PFSK-1 (cell line): Measurements from ENCODE around the gene STX2.

Experiments
- FOXP2 ChIP-seq: optimal IDR thresholded peaks from 2 replicates; pipeline ENCODE3; 2011; ENCODE audit warnings: borderline replicate concordance, control low read depth, inconsistent platforms; ENCODE audit not compliant: insufficient read depth; ENCODE audit errors: extremely low read length, extremely low read depth
- POLR2AphosphoS5 ChIP-seq: IDR thresholded peaks from 2 replicates; pipeline ENCODE4 v1.6.1; 2012; ENCODE audit warnings: low read depth, mild to moderate bottlenecking, control low read depth, low read length, moderate library complexity
- SIN3A ChIP-seq: IDR thresholded peaks from 2 replicates; pipeline ENCODE4 v1.6.1; 2012; ENCODE audit warnings: mild to moderate bottlenecking, low read length, moderate library complexity, borderline replicate concordance; ENCODE audit not compliant: insufficient read depth
- TAF1 ChIP-seq: IDR thresholded peaks from 2 replicates; pipeline ENCODE4 v1.6.1; 2012; ENCODE audit warnings: low read length, control low read depth, borderline replicate concordance; ENCODE audit not compliant: insufficient read depth
- TF ChIP-seq, protein P1 (sequence below), 2 experiments: IDR thresholded peaks; 2 replicates each; pipeline versions ENCODE4 v1.6.1 to v1.8.0; 2011 to 2012; ENCODE audit warnings: low read depth in 2 of 2, low read length in 2 of 2, control low read depth in 1 of 2, inconsistent platforms in 1 of 2, mild to moderate bottlenecking in 1 of 2, moderate library complexity in 1 of 2; ENCODE audit not compliant: insufficient read depth in 1 of 2

The STX2 gene

DNA sequence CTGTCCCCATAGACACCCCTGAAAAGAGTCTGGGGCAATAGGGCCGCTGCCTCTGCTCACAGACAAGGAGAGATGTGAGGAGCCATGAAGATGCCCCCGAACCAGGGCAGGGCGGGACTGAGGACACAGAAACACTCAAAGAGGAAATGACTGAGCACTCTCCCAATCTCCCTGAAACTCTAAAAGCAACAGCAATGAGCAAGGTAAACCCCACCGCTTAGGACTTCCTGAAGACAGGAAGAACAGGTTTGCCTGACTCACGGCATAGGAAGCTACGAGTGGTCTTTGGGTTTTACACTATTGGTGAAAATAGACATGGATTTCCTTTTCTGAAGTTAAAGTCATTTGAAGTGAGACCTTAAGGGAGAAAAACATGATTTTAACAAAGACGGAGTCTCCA lies 32.5 kb downstream of the STX2 start:
- TF ChIP-seq POLR2AphosphoS5 (no peak), TAF1 (no peak), FOXP2 (no peak), SIN3A (no peak)
- TF ChIP-seq, protein P1, sequence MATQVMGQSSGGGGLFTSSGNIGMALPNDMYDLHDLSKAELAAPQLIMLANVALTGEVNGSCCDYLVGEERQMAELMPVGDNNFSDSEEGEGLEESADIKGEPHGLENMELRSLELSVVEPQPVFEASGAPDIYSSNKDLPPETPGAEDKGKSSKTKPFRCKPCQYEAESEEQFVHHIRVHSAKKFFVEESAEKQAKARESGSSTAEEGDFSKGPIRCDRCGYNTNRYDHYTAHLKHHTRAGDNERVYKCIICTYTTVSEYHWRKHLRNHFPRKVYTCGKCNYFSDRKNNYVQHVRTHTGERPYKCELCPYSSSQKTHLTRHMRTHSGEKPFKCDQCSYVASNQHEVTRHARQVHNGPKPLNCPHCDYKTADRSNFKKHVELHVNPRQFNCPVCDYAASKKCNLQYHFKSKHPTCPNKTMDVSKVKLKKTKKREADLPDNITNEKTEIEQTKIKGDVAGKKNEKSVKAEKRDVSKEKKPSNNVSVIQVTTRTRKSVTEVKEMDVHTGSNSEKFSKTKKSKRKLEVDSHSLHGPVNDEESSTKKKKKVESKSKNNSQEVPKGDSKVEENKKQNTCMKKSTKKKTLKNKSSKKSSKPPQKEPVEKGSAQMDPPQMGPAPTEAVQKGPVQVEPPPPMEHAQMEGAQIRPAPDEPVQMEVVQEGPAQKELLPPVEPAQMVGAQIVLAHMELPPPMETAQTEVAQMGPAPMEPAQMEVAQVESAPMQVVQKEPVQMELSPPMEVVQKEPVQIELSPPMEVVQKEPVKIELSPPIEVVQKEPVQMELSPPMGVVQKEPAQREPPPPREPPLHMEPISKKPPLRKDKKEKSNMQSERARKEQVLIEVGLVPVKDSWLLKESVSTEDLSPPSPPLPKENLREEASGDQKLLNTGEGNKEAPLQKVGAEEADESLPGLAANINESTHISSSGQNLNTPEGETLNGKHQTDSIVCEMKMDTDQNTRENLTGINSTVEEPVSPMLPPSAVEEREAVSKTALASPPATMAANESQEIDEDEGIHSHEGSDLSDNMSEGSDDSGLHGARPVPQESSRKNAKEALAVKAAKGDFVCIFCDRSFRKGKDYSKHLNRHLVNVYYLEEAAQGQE (IDR thresholded peaks at IDR 0.05; ENCODE audit: insufficient read depth in 1 of 2, low read depth in 2 of 2, low read length in 2 of 2), result no peak

DNA sequence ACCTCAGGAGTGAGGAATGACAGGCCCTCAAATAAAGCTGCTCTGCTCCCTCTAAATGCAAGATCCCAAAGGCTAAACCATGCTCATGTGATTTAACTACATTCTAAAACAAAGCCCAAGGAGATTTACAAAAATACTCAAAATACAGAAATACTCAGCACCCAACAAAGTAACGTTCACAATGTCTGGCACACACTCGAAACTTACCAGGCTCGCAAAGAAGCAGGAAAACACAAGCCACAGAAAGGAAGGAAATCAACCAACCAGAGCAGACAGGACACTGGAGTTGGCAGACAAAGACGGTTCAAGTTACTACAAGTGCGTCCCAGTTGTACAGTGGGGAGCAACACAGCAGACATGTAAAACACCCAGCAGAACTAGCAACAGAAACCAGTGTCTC lies 33.4 kb downstream of the STX2 start:
- TF ChIP-seq TAF1 (no peak), FOXP2 (no peak), POLR2AphosphoS5 (no peak), SIN3A (no peak)
- TF ChIP-seq, protein P1 (IDR thresholded peaks at IDR 0.05; ENCODE audit: insufficient read depth in 1 of 2, low read depth in 2 of 2, low read length in 2 of 2), result no peak

DNA sequence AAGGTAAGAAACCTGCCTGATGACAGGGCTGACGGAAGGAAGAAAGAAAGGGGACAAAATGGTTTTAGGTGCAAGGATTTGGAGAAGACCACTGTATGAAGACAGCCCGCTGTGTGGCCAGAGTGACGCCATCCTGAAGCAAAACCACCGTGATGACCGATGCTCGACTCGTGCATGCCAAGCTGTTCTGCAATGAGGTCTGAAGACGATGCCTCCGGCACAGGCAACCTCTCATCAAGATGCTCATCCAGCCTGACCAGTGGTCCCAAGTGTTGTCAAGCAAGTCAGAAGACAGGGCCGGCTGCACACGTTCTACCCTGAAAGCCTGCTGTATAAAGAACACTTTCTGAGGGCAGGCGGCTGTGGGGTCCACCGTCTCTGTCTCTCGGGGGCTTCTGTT lies 34.8 kb downstream of the STX2 start:
- TF ChIP-seq TAF1, result no peak
- TF ChIP-seq FOXP2, result no peak
- TF ChIP-seq POLR2AphosphoS5, result no peak
- TF ChIP-seq SIN3A, result no peak
- TF ChIP-seq, protein P1 (IDR thresholded peaks at IDR 0.05; ENCODE audit: insufficient read depth in 1 of 2, low read depth in 2 of 2, low read length in 2 of 2), result no peak

DNA sequence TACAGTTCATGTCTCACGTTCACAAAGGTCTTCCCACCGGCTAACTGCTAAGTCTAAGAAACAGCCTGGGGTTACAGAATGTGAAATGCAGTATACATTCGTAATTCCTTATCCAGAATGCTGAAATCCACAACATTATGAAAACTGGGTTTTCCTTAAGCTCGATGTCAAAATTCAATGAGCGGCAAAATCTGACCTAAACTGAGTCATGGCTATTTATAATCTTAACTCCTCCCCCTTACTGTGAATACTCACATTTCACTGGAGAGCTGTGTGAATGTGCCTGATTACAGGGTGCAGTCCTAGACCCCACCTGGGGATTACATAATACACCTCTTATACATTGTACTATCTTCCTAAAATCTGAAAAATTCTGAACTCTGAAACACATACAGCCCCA lies 35.3 kb downstream of the STX2 start:
- TF ChIP-seq, protein P1 (IDR thresholded peaks at IDR 0.05; ENCODE audit: insufficient read depth in 1 of 2, low read depth in 2 of 2, low read length in 2 of 2), result no peak
- no peak for TF ChIP-seq POLR2AphosphoS5

DNA sequence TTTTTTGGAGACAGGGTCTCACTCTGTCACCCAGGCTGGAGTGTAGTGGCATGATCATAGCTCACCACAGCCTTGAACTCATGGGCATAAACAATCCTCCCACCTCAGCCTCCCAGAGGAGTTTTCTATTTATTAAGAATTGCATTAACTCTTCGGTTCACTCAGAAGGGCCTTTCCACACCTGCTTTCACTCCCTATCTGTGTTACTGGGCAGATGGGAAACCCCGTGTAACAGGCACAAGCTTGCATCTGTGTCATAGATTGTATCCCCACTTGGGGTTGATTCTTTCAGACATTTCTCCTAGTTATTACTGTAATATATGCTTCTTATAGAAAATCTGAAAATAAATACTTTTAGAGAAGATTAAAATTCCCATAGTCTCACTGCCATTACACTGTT lies 38.7 kb downstream of the STX2 start:
- TF ChIP-seq POLR2AphosphoS5 (no peak), TAF1 (no peak), SIN3A (no peak), FOXP2 (no peak)
- TF ChIP-seq, protein P1 (IDR thresholded peaks at IDR 0.05; ENCODE audit: insufficient read depth in 1 of 2, low read depth in 2 of 2, low read length in 2 of 2), result no peak
